GM19099 (cell line): ENCODE measurements around the gene SMARCD1.

Experiments
- POLR2A ChIP-seq: IDR thresholded peaks from 3 replicates; pipeline ENCODE4 v1.6.1; 2011; ENCODE audit warnings: low read depth; ENCODE audit not compliant: insufficient read length; ENCODE audit errors: extremely low read depth

Gene SMARCD1

DNA sequence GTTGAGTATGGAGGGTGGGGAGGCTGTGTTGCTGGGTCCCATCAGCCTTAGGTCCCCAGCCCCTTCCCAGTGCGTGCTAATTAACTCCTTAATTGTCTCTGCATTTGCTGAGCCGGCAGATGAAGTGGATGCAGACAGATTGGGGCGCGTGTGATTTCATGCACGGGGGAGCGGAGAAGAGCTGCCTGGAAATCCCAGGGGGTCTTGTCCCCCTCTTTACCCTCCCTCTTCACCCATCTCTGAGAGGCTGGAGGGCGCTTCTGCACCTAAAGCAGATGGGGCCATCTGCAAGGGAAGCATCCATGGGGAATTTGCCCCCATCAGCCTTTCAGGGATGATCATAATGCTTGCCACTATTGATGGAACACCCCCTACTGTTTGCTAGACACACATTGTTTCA lies 32.2 kb upstream of the SMARCD1 start:
- TF ChIP-seq POLR2A: no peak

DNA sequence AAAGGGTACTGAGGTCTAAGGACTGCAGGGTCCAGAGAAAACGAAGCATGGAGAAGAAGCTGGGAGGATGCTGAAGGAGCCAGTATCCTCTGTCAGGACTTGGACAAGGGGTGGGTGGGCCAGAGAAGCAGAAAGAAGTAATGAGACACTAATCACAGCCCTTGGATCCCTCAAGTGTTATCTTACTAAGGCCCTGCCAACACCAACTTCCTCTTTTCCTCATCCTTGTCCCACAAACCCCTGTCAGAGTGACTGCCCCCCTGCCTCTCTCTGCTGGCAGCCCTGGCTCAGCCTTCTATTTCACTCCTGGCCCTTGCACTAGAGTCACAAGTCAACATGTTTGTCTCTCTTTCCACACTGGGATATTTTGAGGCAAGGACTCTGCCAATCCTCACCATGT lies 31.6 kb upstream of the SMARCD1 start:
- no peak for TF ChIP-seq POLR2A

DNA sequence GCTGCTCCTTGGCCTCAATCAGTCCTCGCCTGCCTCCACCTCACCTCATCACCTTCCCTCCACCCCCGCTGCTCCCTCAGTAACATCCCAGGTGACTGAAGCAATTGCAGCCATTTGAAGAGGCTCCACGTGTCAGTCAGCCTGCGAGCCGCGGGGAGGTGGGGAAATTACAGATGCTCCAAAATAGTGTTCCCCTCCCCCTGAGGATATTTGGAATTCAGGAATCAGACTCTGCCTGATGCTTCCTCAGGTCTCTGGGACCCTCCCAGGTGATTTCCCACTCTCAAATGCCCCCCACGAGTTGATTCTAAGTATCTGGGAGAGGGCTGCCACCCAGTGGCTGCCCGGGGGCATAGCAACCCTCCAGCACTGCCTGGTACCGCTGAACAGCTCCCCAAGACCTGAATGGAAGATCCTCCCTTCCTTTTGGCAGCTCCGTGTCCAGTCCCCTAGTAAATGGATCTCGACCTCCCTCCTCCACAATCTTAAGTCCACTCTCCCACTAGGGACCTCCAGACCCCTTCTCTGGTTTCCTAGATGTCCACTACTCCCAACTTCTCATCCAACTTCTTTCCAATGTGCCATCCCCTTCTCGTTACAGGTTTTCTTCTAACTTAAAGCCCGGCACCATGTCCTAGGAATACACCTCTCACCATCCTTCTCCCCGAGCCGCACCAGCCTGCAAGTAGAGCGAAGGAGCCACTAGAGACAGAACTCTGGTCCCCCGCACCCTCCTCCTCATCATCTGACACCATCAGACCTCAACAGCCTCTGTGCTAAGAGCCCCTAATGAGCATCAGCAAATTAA lies 29.1 kb upstream of the SMARCD1 start:
- TF ChIP-seq POLR2A: no peak

DNA sequence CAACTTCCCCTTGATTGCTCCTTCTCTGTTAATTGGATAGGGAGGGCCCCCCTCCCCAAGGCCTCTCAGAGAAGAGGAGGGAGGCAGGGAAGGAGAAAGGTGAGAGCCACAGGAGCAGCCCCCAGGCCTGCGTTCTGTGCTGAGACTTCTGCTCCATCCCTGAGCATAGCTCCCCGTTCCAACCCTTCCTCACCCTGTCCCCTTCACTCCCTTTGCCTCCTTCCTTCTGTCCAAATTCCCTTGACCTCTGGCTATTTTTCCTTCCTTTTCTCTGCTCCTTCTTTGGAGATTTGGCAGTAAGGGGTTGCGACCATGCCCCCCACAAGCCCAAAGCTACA lies 28.5 kb upstream of the SMARCD1 start:
- TF ChIP-seq POLR2A: no peak

DNA sequence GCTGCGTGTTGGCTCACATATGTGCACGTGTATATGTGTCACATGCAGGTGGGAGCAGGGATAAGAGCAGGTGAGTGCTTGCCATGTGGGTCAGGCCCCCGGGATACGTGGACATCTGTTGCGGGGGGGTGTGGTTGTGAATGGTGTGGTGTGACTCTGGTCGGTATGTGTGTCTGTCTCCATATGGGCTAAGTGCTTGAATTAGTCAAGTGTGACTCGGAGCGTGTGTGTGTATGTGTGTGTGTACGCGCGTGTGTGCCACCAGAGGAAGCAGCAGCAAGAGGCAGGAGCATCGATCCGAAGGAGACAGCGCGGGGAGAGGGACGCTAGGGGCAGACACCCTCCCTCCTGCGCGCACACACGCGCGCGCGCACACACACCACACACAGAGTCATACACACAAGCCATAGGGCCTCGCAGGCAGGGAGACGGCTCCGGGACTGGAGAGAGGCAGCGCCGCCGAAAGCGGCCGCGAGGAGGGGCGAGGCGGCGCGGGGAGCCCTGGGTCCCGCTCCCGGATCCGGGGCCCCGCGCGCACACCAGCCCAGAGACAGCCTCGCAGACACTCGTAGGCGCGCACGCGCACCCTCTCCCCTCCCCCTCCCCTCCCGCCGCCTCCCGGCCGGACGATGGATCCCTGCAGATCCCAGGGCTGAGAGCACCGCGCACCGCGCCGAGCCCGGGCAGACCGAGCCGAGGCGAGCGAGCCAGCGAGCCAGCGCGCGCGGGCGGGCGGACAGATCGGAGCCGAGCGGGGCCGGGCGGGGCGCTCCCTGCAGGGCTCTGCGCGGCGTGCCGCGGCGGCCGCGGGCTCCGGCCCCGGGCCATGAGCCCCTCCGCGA lies 27.9 kb upstream of the SMARCD1 start, which contains the start of gene ASIC1:
Gene ASIC1 (plus strand): TSS at position 597 of the 842 bp plus-strand sequence. CDS start 1,171 bp downstream, outside the sequence.
- no peak for TF ChIP-seq POLR2A

DNA sequence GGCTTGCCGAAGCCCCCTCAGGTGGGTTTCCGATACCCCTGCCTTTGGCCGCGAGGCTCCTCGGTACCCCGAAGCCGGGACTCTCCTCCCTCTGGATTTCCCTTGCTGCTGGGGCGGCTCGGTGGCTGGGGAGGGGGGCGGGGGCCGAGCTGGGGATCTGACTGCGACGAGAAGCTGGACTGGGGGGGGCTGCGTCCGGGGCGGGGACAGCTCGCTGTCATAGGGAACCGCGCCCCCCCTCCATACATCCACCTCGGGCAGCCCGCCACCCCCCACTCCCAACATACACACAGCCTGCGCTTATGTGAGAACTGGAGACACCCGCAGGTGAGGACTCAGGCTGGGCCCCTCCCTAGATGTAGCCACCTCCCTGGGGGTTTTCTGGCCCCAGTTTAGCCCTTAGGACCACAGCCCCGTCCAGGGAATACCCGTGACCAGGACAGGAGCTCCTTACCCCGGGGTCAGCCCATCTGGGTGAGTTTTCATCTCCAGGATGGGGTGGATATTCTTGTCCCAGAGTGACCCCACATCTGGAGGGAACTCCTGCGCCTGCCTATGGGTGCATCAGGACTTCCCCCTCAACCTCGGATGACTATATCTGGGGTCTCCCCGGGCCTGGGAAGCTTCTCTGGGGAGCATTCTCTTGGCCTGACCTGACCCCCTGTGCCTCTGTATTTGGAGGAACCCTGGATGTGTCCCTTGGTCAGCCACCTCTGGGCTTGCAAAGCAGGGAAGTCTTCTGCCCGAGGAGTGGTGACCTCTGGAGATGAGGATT lies 27.1 kb upstream of the SMARCD1 start:
- TF ChIP-seq POLR2A: no peak

DNA sequence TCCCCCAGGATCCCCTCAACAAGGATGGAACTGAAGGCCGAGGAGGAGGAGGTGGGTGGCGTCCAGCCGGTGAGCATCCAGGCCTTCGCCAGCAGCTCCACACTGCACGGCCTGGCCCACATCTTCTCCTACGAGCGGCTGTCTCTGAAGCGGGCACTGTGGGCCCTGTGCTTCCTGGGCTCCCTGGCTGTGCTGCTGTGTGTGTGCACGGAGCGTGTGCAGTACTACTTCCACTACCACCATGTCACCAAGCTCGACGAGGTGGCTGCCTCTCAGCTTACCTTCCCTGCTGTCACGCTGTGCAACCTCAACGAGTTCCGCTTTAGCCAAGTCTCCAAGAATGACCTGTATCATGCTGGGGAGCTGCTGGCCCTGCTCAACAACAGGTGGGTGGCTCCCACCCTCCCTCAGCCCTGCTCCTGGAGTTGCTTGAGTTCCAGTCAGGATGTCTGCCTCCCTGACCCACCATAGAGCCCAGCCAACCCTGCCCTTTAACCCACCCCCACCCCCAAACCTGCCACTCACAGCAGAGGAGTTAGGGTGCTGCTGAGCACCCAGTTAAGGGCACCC lies 26.3 kb upstream of the SMARCD1 start:
- no peak for TF ChIP-seq POLR2A

DNA sequence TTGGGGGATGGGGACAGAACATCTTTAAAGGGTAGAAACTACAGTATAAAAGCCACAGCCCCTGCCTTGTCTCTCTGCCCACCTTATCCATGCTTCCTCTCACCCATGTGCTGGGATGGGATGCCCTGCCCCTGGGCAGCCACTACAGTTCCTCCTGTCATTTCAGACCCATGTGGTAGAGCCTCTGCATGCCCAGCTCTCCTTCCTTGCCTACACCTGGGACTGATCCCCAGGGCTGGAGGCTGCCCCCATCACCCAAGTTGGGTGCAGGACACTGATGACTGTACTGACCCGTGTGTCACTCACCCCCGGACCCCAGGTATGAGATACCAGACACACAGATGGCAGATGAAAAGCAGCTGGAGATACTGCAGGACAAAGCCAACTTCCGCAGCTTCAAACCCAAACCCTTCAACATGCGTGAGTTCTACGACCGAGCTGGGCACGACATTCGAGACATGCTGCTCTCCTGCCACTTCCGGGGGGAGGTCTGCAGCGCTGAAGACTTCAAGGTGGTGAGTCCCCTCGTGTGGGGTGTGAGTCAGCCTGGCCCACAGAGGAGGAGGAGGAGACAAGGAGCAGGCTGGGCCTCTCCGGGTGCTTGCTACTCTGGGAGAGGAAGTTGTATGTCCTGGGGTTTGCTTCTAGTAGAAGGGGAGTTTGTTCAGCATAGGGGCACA lies 25.6 kb upstream of the SMARCD1 start:
- no peak for TF ChIP-seq POLR2A

DNA sequence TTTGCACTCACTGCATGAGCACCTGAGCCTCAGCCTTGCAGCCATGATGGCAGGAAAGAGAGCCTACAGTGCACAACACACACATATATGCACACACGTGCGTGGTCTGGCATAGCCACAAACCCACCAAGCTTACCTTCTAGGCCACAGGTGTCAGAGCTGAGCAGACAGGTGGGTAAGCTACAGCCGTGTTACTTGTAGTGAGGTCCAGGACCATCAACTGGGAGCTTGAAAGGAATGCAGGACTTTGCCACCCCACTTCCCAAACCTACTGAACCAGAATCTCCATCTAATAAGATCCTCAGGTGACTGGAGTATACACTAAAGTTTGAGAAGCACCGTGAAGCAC lies 25.0 kb upstream of the SMARCD1 start:
- TF ChIP-seq POLR2A: no peak

DNA sequence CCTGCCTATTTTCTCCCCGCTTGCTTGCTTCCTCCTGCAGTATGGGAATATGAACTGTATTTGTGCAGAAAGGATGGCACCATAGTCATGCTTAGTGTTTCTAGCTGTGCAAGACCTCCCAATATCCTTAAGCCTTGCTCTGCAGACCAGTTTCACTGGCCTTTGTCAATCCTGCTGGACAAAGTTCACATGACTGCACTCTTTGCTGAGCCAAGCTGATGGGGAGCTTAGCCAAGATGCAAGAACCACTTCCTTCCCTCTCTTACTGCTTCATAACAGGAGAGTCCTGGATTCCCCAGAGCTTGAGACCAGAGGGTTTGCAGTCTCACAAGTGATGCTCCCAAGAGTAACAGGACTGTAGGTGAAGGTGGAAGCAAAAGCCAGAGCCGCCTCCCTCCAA lies 24.0 kb upstream of the SMARCD1 start:
- no peak for TF ChIP-seq POLR2A

DNA sequence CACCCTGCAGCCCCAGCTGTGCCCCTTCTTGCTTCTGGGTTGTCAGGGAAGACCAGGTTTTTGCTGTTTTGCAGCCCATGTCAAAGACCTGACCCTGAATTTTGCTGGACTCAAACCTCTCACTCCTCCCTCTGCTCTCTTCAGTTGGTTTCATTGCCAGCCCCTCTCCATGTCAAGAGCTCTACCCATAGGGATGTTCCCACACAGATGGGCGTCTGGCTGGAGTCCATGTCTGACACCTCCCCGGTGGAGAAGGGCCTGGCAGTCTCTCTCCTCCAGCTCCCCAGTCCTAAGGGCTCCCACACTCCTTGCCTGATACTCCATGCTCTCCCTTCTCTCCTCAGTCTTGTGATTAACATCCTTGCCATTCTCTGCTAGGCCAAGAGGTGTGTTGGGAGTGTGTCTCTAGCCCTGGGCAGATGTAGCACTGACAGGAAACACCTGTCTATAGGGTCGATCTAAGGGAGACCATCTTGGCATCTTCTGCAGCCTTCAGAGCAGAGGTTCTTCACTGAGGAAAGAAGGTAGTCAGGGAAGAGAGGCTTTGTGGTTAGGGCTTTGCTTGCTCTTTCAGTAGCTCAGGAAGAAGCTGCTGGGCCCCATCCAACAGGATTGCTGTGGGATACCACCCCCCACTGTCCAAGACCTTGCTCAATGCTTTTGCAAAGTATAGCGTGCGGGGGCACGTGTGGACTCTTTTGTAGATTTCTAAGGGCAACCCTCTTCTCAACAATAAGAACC lies 23.0 kb upstream of the SMARCD1 start:
- TF ChIP-seq POLR2A: no peak

DNA sequence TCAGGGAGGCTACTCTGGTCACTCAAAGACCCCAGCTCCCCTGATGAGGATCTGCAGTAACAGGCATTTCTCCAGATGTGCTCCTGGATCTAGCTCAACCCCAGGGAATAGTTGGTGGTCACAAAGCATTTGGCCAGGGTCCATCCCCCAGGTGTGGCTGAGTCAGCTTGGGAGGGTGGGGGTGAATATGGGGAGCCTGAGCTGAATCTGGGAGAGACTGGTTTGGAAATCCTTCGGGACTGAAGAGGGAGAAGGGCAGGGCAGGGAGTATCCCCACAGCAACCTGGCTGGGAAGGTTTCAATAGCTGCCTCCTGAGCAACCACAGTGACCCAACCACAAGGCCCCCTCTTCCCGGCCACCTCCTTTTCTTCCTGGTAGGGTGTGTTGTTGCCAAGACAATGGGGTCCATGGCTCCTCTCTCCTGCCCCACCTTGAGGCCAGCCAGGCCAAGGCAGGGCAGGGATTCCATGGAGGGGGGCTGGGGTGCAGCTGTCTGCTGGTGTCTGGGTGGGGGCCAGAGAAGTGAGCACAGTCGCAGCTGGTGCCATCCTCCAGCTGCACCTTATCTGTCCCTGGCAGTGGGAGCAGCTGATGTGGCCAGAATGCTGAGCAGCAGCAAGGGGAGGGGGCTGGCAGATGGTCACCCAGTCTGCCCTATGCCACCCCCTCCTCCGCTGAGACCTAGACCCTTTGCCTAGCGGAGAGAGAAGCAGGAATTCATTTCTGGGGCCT lies 22.2 kb upstream of the SMARCD1 start:
- no peak for TF ChIP-seq POLR2A

DNA sequence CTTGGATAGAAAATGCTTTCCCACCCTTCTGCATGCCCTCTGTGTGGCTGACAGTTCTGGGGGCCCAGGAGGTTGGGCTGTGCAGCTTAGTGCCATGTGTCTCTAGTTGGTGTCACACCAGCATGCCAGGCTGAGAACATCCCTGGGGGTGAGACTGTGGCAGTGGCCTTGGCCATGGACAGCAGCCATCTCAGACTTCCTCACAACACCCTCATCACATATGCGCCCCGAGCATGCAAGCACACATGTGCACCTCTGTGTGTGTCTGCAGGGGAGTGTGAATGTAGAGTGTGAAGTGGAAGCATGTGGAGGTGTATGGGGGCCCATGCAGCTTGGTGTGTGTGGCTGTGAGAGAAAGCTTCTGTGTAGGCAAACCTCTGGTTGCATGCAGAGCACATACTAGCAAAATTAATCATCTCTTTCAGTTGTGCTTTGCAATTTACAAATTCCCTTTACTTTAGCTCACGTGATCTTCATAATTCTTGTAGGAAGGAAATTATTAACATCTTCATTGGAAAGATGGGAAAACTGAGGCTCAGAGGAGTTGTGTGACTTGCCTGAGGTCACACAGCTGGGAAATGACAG lies 19.3 kb upstream of the SMARCD1 start:
- no peak for TF ChIP-seq POLR2A
